ENCODE data around the gene RINL. TPM values are rescaled to one million over a fixed set of nuclear protein-coding genes. Genes with fewer than 3 reads are reported as not detected.
A peak's percentile ranks its signal among the peaks of the same experiment; 100 is the strongest.

Gene RINL
- total RNA-seq, 1 donor = 2.5 TPM

DNA sequence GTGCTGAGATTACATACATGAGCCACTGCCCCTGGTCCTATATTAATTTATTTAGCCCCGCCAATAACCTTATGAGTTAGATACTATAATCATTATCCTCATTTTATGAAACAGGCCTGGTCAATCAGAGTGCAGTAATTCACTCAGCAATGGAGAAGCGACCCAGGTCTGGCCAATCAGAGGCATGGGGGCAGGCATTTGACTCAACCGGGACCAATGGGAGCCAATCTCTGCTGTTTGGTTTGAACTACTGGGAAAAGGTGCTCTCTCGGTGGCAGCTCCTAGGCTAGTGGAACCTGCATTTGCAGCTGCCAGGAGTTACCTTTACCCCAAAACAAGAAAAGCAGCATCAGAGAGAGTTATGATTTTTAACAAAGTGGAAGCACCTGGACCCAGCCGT lies 14.8 kb upstream of the RINL start:
- Histone ChIP-seq H3K79me2 (ENCODE audit: insufficient read depth, low read length) (peaks cover 21% of the 10 kb centered on the region), H4K20me1 (ENCODE audit: insufficient read depth, low read length) (peaks cover under 1% of the 10 kb centered on the region), H3K36me3 (ENCODE audit: insufficient read depth, low read length) (peaks cover 7% of the 10 kb centered on the region), H2AFZ (ENCODE audit: low read length) (no peak overlapping the region), H3K9me3 (ENCODE audit: low read depth, low read length) (no peaks in the 10 kb centered on the region), H3K4me3 (ENCODE audit: insufficient read depth, low read length) (no peak overlapping the region), H3K27ac (ENCODE audit: low read depth, low read length) (no peak overlapping the region), H3K4me2 (ENCODE audit: insufficient read depth, low read length) (no peak overlapping the region), H3K27me3 (ENCODE audit: insufficient read depth, low read length) (no peaks in the 10 kb centered on the region), H3K4me1 (ENCODE audit: insufficient read depth, low read length) (no peaks in the 10 kb centered on the region)
- TF ChIP-seq CTCF (IDR thresholded peaks at IDR 0.05; ENCODE audit: extremely low read depth, low read depth, low read length) = no peak
- peak; percentile 70 for DNase-seq (ENCODE audit: insufficient read length, low spot score, missing footprints)

DNA sequence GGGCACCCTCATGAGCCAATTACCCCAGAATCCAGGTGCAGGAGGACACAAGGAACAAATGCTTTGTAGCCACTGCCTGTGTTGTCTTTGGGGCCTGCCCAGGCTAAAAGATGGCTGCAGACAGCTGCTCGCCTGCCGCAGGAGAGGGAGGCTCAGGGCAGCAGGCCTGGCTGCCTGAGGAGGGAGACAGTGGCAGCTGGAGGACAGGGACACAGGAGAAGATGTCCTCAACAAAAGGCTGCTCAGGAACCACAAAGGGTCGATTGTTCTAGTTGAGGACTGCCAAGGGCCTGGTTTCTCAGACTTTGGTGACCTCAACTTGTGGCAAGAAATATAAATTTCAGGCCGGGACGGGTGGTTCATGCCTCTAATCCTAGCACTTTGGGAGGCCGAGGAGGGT lies 13.7 kb upstream of the RINL start:
- TF ChIP-seq CTCF (IDR thresholded peaks at IDR 0.05; ENCODE audit: extremely low read depth, low read depth, low read length) = no peak
- Histone ChIP-seq H3K36me3 (ENCODE audit: insufficient read depth, low read length) (peaks cover 7% of the 10 kb centered on the region), H4K20me1 (ENCODE audit: insufficient read depth, low read length) (no peaks in the 10 kb centered on the region), H2AFZ (ENCODE audit: low read length) (no peak overlapping the region), H3K4me1 (ENCODE audit: insufficient read depth, low read length) (no peaks in the 10 kb centered on the region), H3K79me2 (ENCODE audit: insufficient read depth, low read length) (peaks cover 13% of the 10 kb centered on the region), H3K27me3 (ENCODE audit: insufficient read depth, low read length) (no peaks in the 10 kb centered on the region), H3K4me3 (ENCODE audit: insufficient read depth, low read length) (no peak overlapping the region), H3K27ac (ENCODE audit: low read depth, low read length) (no peak overlapping the region), H3K4me2 (ENCODE audit: insufficient read depth, low read length) (no peak overlapping the region), H3K9me3 (ENCODE audit: low read depth, low read length) (no peaks in the 10 kb centered on the region)
- no peak for DNase-seq (ENCODE audit: insufficient read length, low spot score, missing footprints)

- H3K4me1 ChIP-seq (ENCODE audit: insufficient read depth, low read length) = no peaks in the 10 kb centered on the region
- H3K4me3 ChIP-seq (ENCODE audit: insufficient read depth, low read length) = no peak overlapping the region
- DNase-seq (ENCODE audit: insufficient read length, low spot score, missing footprints) = no peak
- no peaks in the 10 kb centered on the region for H3K9me3 ChIP-seq (ENCODE audit: low read depth, low read length)
- no peak for TF ChIP-seq CTCF (IDR thresholded peaks at IDR 0.05; ENCODE audit: extremely low read depth, low read depth, low read length)
- H2AFZ ChIP-seq (ENCODE audit: low read length) = no peak overlapping the region
- peaks cover 7% of the 10 kb centered on the region for H3K36me3 ChIP-seq (ENCODE audit: insufficient read depth, low read length)
- no peaks in the 10 kb centered on the region for H4K20me1 ChIP-seq (ENCODE audit: insufficient read depth, low read length)
- H3K27ac ChIP-seq (ENCODE audit: low read depth, low read length) = no peak overlapping the region
- H3K4me2 ChIP-seq (ENCODE audit: insufficient read depth, low read length) = no peak overlapping the region
- H3K79me2 ChIP-seq (ENCODE audit: insufficient read depth, low read length) = peaks cover 8% of the 10 kb centered on the region
- no peaks in the 10 kb centered on the region for H3K27me3 ChIP-seq (ENCODE audit: insufficient read depth, low read length)
These were observed 12.6 kb upstream of the RINL start for GRCh38 chr19:38890686-38891085.

DNA sequence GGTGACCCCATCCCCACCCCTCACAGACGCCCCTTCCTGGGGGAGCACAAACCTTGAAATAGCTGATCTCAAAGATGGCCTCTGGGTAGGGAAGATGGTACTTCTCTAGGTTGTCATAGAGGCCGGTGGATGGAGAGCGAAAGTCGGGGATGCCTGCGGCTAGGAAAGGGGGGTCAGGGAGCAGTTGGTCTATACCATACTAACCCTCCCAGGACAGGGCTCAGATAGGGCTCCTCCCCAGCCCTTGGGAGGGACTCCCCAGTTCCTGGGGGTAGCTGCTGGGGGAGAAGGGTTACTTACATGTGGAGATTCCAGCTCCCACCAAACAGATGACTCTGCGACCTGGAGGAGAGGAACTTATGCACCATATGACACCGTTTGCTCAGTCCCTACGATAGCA lies 11.7 kb upstream of the RINL start:
- Histone ChIP-seq H3K27ac (ENCODE audit: low read depth, low read length) (no peak overlapping the region), H3K27me3 (ENCODE audit: insufficient read depth, low read length) (no peaks in the 10 kb centered on the region), H3K9me3 (ENCODE audit: low read depth, low read length) (no peaks in the 10 kb centered on the region), H3K4me3 (ENCODE audit: insufficient read depth, low read length) (no peak overlapping the region), H3K4me2 (ENCODE audit: insufficient read depth, low read length) (no peak overlapping the region), H3K36me3 (ENCODE audit: insufficient read depth, low read length) (peaks cover 7% of the 10 kb centered on the region), H3K4me1 (ENCODE audit: insufficient read depth, low read length) (no peaks in the 10 kb centered on the region), H3K79me2 (ENCODE audit: insufficient read depth, low read length) (peaks cover 4% of the 10 kb centered on the region), H4K20me1 (ENCODE audit: insufficient read depth, low read length) (no peaks in the 10 kb centered on the region), H2AFZ (ENCODE audit: low read length) (no peak overlapping the region)
- DNase-seq (ENCODE audit: insufficient read length, low spot score, missing footprints) = peak; percentile 78
- TF ChIP-seq CTCF (IDR thresholded peaks at IDR 0.05; ENCODE audit: extremely low read depth, low read depth, low read length) = no peak
